Left cardiac atrium (tissue), 4 donors: ENCODE data around the gene NFRKB. TPM values are rescaled to one million over a fixed set of nuclear protein-coding genes. Genes with fewer than 3 reads are reported as not detected.

Source experiments
- ATAC-seq, 2 donors: fragments of 200-7000 bp; cut with Tn5 transposase; one replicate each; pipeline ENCODE4 v1.9.1; 2020; ENCODE audit warnings: mild to moderate bottlenecking in 2 of 2, moderate library complexity in 2 of 2
- DNase-seq: peaks from one replicate; pipeline ENCODE4 v3.0.0-alpha.2; 2020
- intact Hi-C, 2 donors: fragments of 100-400 bp; cut with DNase I; formaldehyde crosslinking; loops; one replicate each; pipeline versions ENCODE4 v1.14.1 to v1.15.1; 2022 to 2023
- long read RNA-seq: library from polyadenylated mRNA; unstranded; transcript quantifications from one replicate; pipeline ENCODE4 v2.0.0, GENCODE V29; 2021
- total RNA-seq, 2 donors: library from RNA; stranded (reverse); fragmentation: NEBNext Ultra II Directional; extraction: Animal tissue kit (Norgen Biotek cat#: 25700); gene quantifications; one replicate each; pipeline ENCODE4 v1.2.1, GENCODE V29; 2021
- donor health status: DM: no; HTN: yes; CAD: no.
- donor health status: DM: no; HTN: yes; CAD: no; lungs with severe emphysema.
- donor health status: DM: yes; HTN: yes; CAD: no.
- donor health status: Dilated cardiomyopathy.

The NFRKB gene
- 10 to 100 TPM in 1 of 2 donors, 1 to 10 TPM in 1; 9.9 to 10.2 TPM for total RNA-seq
- long read RNA-seq, partial matches to known transcripts: 2 of 2 reads
- long read RNA-seq, other reads (novel, unspliced or antisense): 0 of 2 reads

- intact Hi-C loops: no loop called here
- ATAC-seq: peak; percentile 100
- peak; percentile 87 for DNase-seq
Measured at GRCh38 chr11:129895126-129896041, at the start of gene NFRKB. Gene NFRKB (minus strand): TSS chr11:129895578. CDS start chr11:129892849, 2,729 bp downstream.

DNA sequence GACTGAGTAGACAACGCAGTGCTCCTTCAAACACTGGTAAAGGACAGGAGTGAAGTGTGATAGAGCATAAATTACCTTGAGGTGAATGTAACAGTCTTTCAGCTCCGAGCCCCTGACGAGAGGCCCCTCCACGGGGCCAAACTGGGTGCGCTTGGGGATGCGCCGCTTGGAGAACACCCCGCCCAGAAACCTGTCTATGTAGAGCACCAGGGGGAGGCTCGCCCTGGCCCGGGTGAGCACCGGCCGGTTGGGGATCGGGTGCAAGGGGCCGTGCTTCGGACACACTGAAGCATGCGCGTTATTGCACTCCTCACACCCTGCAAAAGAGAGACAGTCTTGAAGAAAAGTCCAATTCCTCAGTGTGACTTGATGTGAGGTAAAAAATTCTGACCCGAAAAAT lies 49.3 kb upstream of the NFRKB start:
- no peak for ATAC-seq
- intact Hi-C loops: no loop called here

GRCh38 chr11:129943036-129943435 lies 47.7 kb upstream of the NFRKB start:
- intact Hi-C loops: no loop called here
- ATAC-seq (no peak), DNase-seq (no peak)

More for the DNA sequence above, 49.3 kb upstream of the NFRKB start:
- no peak for DNase-seq

- ATAC-seq (no peak), DNase-seq (no peak)
- intact Hi-C loops: no loop called here
Measured at GRCh38 chr11:129939510-129939909, 44.1 kb upstream of the NFRKB start.

- intact Hi-C loops: no loop called here
Measured at GRCh38 chr11:129938764-129939163, 43.4 kb upstream of the NFRKB start.

GRCh38 chr11:129937592-129938238 lies 42.3 kb upstream of the NFRKB start:
- no peak for DNase-seq
- intact Hi-C loops: no loop called here
- ATAC-seq: no peak

More at GRCh38 chr11:129938764-129939163, 43.4 kb upstream of the NFRKB start:
- ATAC-seq (peak in 1 of 2 donors; percentile 34), DNase-seq (no peak)

GRCh38 chr11:129935723-129936122 lies 40.3 kb upstream of the NFRKB start:
- ATAC-seq (no peak), DNase-seq (no peak)
- intact Hi-C loops: no loop called here

DNA sequence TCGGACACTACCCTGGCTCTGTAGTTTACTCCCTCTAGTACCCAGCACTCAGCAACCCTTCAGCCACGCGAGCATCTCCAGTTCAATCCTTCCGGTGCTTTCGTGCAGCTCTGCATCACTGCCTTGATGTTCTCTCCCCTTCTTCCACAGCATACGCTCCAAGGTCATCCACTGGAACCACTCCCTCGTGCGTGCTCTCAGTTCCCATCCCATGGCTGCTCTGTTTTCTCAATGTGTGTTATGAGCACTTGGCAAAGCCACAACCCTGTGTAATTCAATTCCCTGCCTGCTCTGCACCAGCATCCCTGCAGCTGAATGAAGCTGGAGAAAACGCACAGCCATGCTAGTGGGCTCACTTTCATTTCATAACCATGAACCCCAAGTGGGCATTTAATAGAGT lies 38.5 kb upstream of the NFRKB start:
- ATAC-seq (no peak), DNase-seq (no peak)
- intact Hi-C loops: no loop called here

GRCh38 chr11:129933262-129933661 lies 37.9 kb upstream of the NFRKB start:
- intact Hi-C loops: no loop called here
- ATAC-seq (no peak), DNase-seq (no peak)

DNA sequence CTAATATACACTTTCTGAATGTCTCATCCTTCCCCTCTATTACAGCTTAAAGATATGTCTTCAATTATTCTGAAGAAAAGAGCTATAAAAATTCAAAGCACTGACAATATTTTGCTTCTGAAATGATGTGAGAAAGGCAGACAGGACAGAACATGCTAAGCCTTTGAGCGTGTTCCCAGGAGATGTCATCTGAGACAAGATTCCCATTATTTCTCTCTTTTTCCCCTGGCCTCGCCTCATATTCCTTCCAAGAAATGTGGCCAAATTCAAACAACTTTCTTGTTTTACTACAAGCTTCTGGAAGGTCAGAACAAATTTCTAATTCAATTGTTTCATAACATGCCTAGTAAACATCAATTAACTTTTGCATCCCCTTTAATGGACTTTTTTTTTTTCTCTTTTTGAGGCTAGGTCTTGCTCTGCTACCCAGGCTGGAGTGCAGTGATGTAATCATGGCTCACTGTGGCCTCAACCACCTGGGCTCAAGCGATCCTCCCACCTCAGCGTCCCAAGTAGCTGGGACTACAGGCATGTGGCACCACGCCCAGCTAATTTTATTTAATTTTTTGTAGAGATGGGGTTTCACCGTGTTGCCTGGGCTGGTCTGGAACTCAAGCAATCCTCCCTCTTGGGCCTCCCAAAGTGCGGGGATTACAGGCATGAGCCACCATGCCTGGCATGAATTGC lies 37.1 kb upstream of the NFRKB start:
- intact Hi-C loops: no loop called here
- no peak for ATAC-seq
- no peak for DNase-seq

- ATAC-seq: peak in 1 of 2 donors; percentile 65
- intact Hi-C loops: no loop called here
Measured at GRCh38 chr11:129930743-129931142, 35.4 kb upstream of the NFRKB start.

GRCh38 chr11:129930296-129930695 lies 34.9 kb upstream of the NFRKB start:
- ATAC-seq: no peak
- DNase-seq: no peak
- intact Hi-C loops: no loop called here

More at GRCh38 chr11:129930743-129931142, 35.4 kb upstream of the NFRKB start:
- DNase-seq: no peak

DNA sequence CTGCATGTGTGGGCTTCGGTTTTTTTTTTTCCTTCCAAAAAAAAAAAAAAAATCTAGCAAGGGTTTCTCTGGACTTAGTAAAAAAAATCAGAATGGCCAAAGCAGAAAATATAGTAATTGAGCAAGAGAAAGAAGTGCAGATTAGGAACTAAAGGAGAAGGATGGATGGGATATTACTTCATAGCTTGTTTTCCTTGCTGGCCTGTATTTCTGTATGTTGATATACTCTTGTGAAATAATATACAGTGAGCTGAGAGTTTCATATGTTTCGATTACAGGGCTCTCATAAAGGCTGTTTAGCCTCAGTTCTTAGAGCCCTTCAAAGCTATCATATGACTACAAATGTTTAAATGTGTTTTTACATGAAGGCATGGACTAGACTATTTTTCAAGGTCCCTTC lies 34.3 kb upstream of the NFRKB start:
- ATAC-seq (no peak), DNase-seq (no peak)
- intact Hi-C loops: no loop called here

- intact Hi-C loops: no loop called here
- DNase-seq (no peak), ATAC-seq (no peak)
Measured at GRCh38 chr11:129928923-129929692, 33.7 kb upstream of the NFRKB start.

DNA sequence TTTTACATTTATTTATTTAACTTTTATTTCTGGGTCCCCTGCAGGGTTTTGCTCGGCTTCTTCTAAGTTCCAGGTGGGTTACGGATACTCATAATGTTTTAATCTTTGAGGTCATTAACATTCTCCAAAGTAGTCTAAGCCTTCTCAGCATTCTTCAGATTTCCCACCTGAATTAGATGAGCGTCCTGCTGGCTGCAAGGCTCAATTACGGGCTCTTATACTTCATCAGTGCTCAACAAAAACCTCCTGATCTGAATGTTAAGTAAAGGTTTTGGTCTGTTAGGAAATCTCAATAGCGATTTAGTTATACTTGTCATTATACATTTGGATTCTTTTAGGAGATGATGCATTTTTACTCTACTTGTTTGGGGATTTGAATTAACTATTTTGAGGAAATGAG lies 27.3 kb upstream of the NFRKB start:
- intact Hi-C loops: loop anchor here (1.0 to 5.0 kb wide), 2 partner anchors 209 to 210 kb away; no protein-coding TSS in a partner anchor
- ATAC-seq: no peak
- no peak for DNase-seq

DNA sequence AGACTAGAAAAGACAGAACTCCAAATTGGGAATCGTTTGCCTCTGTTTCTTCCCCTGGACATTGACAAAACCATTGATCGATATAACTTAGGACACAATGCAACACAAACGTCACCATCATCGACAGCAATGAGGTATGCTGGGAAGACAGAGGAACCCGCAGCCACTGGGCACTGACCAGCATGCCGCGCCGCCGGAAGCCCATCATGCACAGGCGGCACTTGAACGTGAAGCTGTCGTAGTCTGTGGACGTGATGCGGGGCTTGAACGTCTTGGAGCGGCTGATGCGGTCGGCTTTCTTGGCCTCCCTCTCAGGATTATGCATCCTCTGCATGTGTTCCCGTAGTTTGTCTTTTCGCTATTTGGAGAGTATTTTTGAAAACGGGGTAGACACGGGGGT lies 23.0 kb upstream of the NFRKB start:
- DNase-seq (no peak), ATAC-seq (no peak)
- intact Hi-C loops: no loop called here

GRCh38 chr11:129917231-129917630 lies 21.9 kb upstream of the NFRKB start:
- DNase-seq: no peak
- intact Hi-C loops: no loop called here
- no peak for ATAC-seq

DNA sequence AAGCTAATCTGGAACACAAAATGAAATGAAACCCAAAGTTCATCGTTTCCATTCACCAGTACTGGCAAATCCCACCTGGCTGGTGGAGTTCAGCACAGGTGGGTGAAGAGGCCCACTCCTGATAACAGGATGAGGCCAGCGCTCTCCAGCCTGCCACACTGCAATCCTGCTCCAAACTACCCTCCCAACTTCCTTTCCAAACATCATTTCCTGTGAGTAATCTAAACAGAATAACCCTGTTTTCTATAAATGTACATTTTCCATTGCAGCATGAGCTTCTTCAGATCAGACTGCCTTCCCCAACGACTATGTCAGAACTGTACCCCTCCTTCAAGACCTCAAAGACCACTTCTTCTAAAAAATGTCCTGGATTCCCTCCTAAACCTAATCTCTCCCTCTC lies 15.9 kb upstream of the NFRKB start:
- DNase-seq: no peak
- no peak for ATAC-seq
- intact Hi-C loops: no loop called here

DNA sequence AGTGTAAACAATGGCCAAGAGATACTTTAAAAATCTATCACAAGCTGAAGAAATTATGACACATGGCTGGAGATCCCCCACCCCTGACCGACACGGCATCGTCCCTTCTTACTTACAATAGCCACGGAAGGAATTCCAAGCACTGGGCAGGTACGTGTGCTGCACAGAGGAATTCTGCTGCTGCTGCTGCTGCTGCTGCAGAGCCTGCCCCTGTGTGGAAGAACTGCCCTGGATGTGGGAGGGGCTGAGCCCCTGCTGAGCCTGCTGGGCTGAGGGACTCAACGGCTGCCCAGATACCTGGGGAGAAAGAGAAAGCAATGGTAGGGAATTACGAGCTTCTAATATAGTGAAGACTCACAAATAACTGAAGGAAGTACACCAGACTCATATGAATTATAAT lies 15.0 kb upstream of the NFRKB start:
- no peak for ATAC-seq
- DNase-seq: no peak
- intact Hi-C loops: no loop called here
